GM06990 (cell line): Measurements from ENCODE around the gene ABCA7.

Experiments
- DNase-seq: peaks from one replicate; pipeline ENCODE4 v3.0.0-alpha.2; 2011; ENCODE audit not compliant: insufficient read length; ENCODE audit errors: extremely low read depth
- H3K27me3 ChIP-seq: replicated peaks from 2 replicates; pipeline ENCODE4 v1.6.0; 2011; ENCODE audit warnings: low read length; ENCODE audit not compliant: control insufficient read depth, insufficient read depth
- H3K36me3 ChIP-seq: 2 replicates; pipeline ENCODE4 v1.5.1; 2011; ENCODE audit warnings: low read length; ENCODE audit not compliant: control insufficient read depth, insufficient read depth
- H3K4me3 ChIP-seq: replicated peaks from 2 replicates; pipeline ENCODE4 v1.5.1; 2011; ENCODE audit warnings: low read depth, mild to moderate bottlenecking, control low read depth, low read length
- TF ChIP-seq, protein P1 (sequence below): IDR thresholded peaks from 2 replicates; pipeline ENCODE4 v1.5.1; 2011; ENCODE audit warnings: low read length, control low read depth, mild to moderate bottlenecking, inconsistent platforms; ENCODE audit not compliant: insufficient read depth, poor library complexity, severe bottlenecking

ABCA7 gene

GRCh38 chr19:1000591-1001537 lies 39.0 kb upstream of the ABCA7 start:
- DNase-seq = no peak
- H3K36me3 ChIP-seq = no peaks in the 10 kb centered on the region
- no peaks in the 10 kb centered on the region; the same call in 1 of the 2 replicates for H3K27me3 ChIP-seq
- TF ChIP-seq, protein P1, sequence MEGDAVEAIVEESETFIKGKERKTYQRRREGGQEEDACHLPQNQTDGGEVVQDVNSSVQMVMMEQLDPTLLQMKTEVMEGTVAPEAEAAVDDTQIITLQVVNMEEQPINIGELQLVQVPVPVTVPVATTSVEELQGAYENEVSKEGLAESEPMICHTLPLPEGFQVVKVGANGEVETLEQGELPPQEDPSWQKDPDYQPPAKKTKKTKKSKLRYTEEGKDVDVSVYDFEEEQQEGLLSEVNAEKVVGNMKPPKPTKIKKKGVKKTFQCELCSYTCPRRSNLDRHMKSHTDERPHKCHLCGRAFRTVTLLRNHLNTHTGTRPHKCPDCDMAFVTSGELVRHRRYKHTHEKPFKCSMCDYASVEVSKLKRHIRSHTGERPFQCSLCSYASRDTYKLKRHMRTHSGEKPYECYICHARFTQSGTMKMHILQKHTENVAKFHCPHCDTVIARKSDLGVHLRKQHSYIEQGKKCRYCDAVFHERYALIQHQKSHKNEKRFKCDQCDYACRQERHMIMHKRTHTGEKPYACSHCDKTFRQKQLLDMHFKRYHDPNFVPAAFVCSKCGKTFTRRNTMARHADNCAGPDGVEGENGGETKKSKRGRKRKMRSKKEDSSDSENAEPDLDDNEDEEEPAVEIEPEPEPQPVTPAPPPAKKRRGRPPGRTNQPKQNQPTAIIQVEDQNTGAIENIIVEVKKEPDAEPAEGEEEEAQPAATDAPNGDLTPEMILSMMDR = no peak
- no peak overlapping the region for H3K4me3 ChIP-seq

- TF ChIP-seq, protein P1 = peak; percentile 94
- H3K4me3 ChIP-seq = no peak overlapping the region
- no peak for DNase-seq
These were observed 38.3 kb upstream of the ABCA7 start for GRCh38 chr19:1001538-1002166.

DNA sequence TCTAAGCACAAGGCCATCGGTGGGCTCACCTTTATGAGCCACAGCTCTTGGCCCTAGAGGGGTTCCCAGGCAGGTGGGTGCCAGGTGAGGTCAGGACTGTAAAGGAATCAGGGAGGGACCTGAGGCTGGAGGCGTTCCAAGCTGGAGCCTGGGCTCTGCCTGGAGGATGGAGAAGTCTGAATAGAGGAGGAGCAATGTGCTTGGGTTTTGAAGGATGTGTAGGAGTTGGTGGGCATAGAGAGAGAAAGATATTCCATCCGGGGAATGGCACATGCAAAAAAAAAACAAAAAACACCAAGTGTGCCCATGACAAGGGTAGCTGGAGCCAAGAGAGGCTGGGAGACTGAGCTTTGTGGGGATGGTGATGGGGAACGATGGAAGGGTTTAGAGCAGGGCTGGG lies 37.3 kb upstream of the ABCA7 start:
- Histone ChIP-seq H3K27me3 (no peaks in the 10 kb centered on the region; the same call in 1 of the 2 replicates), H3K36me3 (no peaks in the 10 kb centered on the region)
- DNase-seq = no peak

More at GRCh38 chr19:1001538-1002166, 38.3 kb upstream of the ABCA7 start:
- H3K27me3 ChIP-seq = no peaks in the 10 kb centered on the region; the same call in 1 of the 2 replicates
- no peaks in the 10 kb centered on the region for H3K36me3 ChIP-seq

DNA sequence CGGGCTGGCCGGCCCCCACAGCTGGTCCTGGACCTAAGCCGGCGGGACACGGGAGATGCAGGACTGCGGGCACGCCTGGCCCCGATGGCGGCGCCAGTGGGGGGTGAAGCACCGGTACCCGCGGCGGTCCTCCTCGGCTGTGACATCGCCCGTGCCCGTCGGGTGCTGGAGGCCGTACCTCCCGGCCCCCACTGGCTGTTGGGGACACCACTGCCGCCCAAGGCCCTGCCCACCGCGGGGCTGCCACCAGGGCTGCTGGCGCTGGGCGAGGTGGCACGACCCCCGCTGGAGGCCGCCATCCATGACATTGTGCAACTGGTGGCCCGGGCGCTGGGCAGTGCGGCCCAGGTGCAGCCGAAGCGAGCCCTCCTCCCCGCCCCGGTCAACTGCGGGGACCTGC lies 36.6 kb upstream of the ABCA7 start:
- DNase-seq = no peak
- no peaks in the 10 kb centered on the region; the same call in 1 of the 2 replicates for H3K36me3 ChIP-seq
- no peaks in the 10 kb centered on the region; the same call in 1 of the 2 replicates for H3K27me3 ChIP-seq
- TF ChIP-seq, protein P1 = no peak
- H3K4me3 ChIP-seq = no peak overlapping the region

More for the DNA sequence above, 37.3 kb upstream of the ABCA7 start:
- H3K4me3 ChIP-seq = no peak overlapping the region
- TF ChIP-seq, protein P1 = no peak

DNA sequence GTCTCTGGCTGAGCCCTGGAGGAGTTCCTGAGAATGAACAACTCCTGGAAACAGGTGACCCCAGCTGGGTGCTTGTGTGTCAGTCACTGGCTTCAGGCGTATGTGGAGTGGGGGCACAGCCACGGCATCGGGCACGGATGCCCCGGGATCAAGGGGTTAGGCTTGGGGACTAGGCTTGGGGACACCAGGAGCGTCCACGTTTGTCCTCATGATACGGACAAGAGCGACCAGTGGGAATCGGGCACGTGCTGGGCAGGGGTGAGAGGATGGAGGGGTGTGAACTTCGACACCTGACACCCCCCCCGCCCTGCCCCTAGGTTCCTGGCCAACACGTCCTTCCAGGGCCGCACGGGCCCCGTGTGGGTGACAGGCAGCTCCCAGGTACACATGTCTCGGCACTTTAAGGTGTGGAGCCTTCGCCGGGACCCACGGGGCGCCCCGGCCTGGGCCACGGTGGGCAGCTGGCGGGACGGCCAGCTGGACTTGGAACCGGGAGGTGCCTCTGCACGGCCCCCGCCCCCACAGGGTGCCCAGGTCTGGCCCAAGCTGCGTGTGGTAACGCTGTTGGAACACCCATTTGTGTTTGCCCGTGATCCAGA lies 35.6 kb upstream of the ABCA7 start:
- TF ChIP-seq, protein P1 = no peak
- Histone ChIP-seq H3K27me3 (no peaks in the 10 kb centered on the region; the same call in 1 of the 2 replicates), H3K36me3 (no peaks in the 10 kb centered on the region; the same call in 1 of the 2 replicates), H3K4me3 (no peak overlapping the region)
- DNase-seq = no peak
